GM23338 (cell line): Measurements from ENCODE around the gene SAPCD1. TPM values are rescaled to one million over a fixed set of nuclear protein-coding genes. Genes with fewer than 3 reads are reported as not detected.

Experiments used
- ATAC-seq: fragments of 200-7000 bp; cut with Tn5 transposase; 3 replicates; pipeline ENCODE4 v1.9.1; 2020
- DNase-seq: peaks from one replicate; pipeline ENCODE4 v3.0.0-alpha.2; 2015; ENCODE audit warnings: low spot score
- H2AFZ ChIP-seq: fragments of 200-600 bp; sonication (generic); 2 replicates; pipeline ENCODE4 v1.8.0; 2016; ENCODE audit warnings: antibody characterized with exemption, mild to moderate bottlenecking, moderate library complexity
- H3F3A ChIP-seq: fragments of 200-600 bp; sonication (generic); replicated peaks from 2 replicates; pipeline ENCODE4 v1.8.0; 2017; ENCODE audit warnings: antibody characterized with exemption, mixed run types, low read depth
- H3K27ac ChIP-seq: fragments of 200-600 bp; sonication (generic); 2 replicates; pipeline ENCODE4 v1.6.1; 2016; ENCODE audit warnings: low read depth
- H3K27me3 ChIP-seq: fragments of 200-600 bp; sonication (generic); 2 replicates; pipeline ENCODE4 v1.8.0; 2016; ENCODE audit warnings: mild to moderate bottlenecking, mixed run types, moderate library complexity; ENCODE audit not compliant: insufficient read depth
- H3K36me3 ChIP-seq: fragments of 200-600 bp; sonication (generic); 2 replicates; pipeline ENCODE4 v1.8.0; 2016; ENCODE audit warnings: mild to moderate bottlenecking; ENCODE audit not compliant: insufficient read depth
- H3K4me1 ChIP-seq: fragments of 200-600 bp; sonication (generic); 2 replicates; pipeline ENCODE4 v1.8.0; 2016; ENCODE audit warnings: mild to moderate bottlenecking, moderate library complexity; ENCODE audit not compliant: insufficient read depth
- H3K4me2 ChIP-seq: fragments of 200-600 bp; sonication (generic); 2 replicates; pipeline ENCODE4 v1.7.1; 2017; ENCODE audit warnings: mixed run types
- H3K4me3 ChIP-seq: fragments of 200-600 bp; sonication (generic); 2 replicates; pipeline ENCODE4 v1.6.1; 2016; ENCODE audit warnings: mixed run types
- H3K79me2 ChIP-seq: fragments of 200-600 bp; sonication (generic); replicated peaks from 2 replicates; pipeline ENCODE4 v1.8.0; 2017; ENCODE audit warnings: mild to moderate bottlenecking; ENCODE audit not compliant: insufficient read depth
- H3K9me2 ChIP-seq: fragments of 200-600 bp; sonication (generic); 2 replicates; pipeline ENCODE4 v1.8.0; 2017; ENCODE audit not compliant: insufficient read depth
- H4K20me1 ChIP-seq: fragments of 200-600 bp; sonication (generic); replicated peaks from 2 replicates; pipeline ENCODE4 v1.8.0; 2017; ENCODE audit warnings: mild to moderate bottlenecking; ENCODE audit not compliant: insufficient read depth
- H3K27ac Mint-ChIP-seq: 2 replicates; pipeline ENCODE4 v1.8.0; 2020; ENCODE audit warnings: inconsistent platforms, mild to moderate bottlenecking, moderate library complexity, mixed read lengths
- H3K27me3 Mint-ChIP-seq: 3 replicates; pipeline ENCODE4 v1.8.0; 2022; ENCODE audit warnings: low read depth, mild to moderate bottlenecking, moderate library complexity, mixed read lengths, inconsistent platforms; ENCODE audit not compliant: insufficient read depth, poor library complexity
- H3K36me3 Mint-ChIP-seq: 3 replicates; pipeline ENCODE4 v1.8.0; 2021; ENCODE audit warnings: low read depth, mild to moderate bottlenecking, inconsistent platforms, moderate library complexity, mixed read lengths
- H3K4me1 Mint-ChIP-seq: 3 replicates; pipeline ENCODE4 v1.8.0; 2020; ENCODE audit warnings: mild to moderate bottlenecking, inconsistent platforms, mixed read lengths
- H3K4me3 Mint-ChIP-seq: 3 replicates; pipeline ENCODE4 v1.8.0; 2021; ENCODE audit warnings: moderate library complexity, mild to moderate bottlenecking, inconsistent platforms, mixed read lengths
- H3K9me3 Mint-ChIP-seq: 3 replicates; pipeline ENCODE4 v1.8.0; 2020; ENCODE audit warnings: moderate library complexity, mild to moderate bottlenecking, inconsistent platforms, mixed read lengths
- CREB1 ChIP-seq: fragments of 250-450 bp; sonication (Bioruptor Pico); IDR thresholded peaks from 2 replicates; pipeline ENCODE4 v1.5.0; 2020; ENCODE audit warnings: low read depth, mild to moderate bottlenecking, moderate library complexity
- CTCF ChIP-seq, 2 experiments: fragments of 200-600 bp in 1 of 2; sonication (generic) in 1 of 2; conservative IDR thresholded peaks; 2 replicates each; pipeline versions ENCODE4 v1.5.1 to v1.6.1; 2016 to 2017; ENCODE audit warnings: antibody characterized with exemption in 2 of 2, low read depth in 2 of 2, mild to moderate bottlenecking in 2 of 2, moderate library complexity in 1 of 2
- EZH2 ChIP-seq: fragments of 200-600 bp; sonication (generic); IDR thresholded peaks from one replicate; pipeline ENCODE4 v1.8.0; 2017; ENCODE audit warnings: antibody characterized with exemption, mild to moderate bottlenecking, low read depth; ENCODE audit not compliant: unreplicated experiment
- EZH2phosphoT487 ChIP-seq: fragments of 200-600 bp; sonication (generic); IDR thresholded peaks from one replicate; pipeline ENCODE4 v1.8.1; 2018; ENCODE audit warnings: antibody characterized with exemption; ENCODE audit not compliant: unreplicated experiment
- JUNB ChIP-seq: IDR thresholded peaks from one replicate; pipeline ENCODE4 v1.6.1; 2016; ENCODE audit warnings: antibody characterized with exemption; ENCODE audit not compliant: unreplicated experiment
- NANOG ChIP-seq: IDR thresholded peaks from 2 replicates; pipeline ENCODE4 v1.6.1; 2016; ENCODE audit warnings: antibody characterized with exemption, borderline replicate concordance
- POLR2AphosphoS5 ChIP-seq: IDR thresholded peaks from 2 replicates; pipeline ENCODE4 v1.6.1; 2016; ENCODE audit warnings: antibody characterized with exemption, low read depth
- REST ChIP-seq: IDR thresholded peaks from one replicate; pipeline ENCODE4 v1.6.1; 2018; ENCODE audit warnings: antibody characterized with exemption; ENCODE audit not compliant: unreplicated experiment
- STAT1 ChIP-seq: IDR thresholded peaks from one replicate; pipeline ENCODE4 v1.6.1; 2016; ENCODE audit warnings: antibody characterized with exemption; ENCODE audit not compliant: unreplicated experiment
- ZNF114 ChIP-seq: fragments of 250-450 bp; sonication (Bioruptor Pico); IDR thresholded peaks from 2 replicates; pipeline ENCODE4 v1.5.0; 2020; ENCODE audit warnings: mild to moderate bottlenecking, moderate library complexity
- ZNF331 ChIP-seq: fragments of 250-450 bp; sonication (Bioruptor Pico); IDR thresholded peaks from 2 replicates; pipeline ENCODE4 v1.5.0; 2020; ENCODE audit warnings: low read depth, mild to moderate bottlenecking, moderate library complexity
- polyA plus RNA-seq: library from polyadenylated mRNA; unstranded; fragments of >200 nt; fragmentation: Nextera tagmentation; extraction: Ambion mirVana; gene quantifications from 2 replicates; pipeline ENCODE4 v1.2.1, GENCODE V29; 2016
- total RNA-seq: library from RNA; depleted of rRNA; stranded (reverse); fragments of >200 nt; shearing (Covaris generic); gene quantifications from 2 replicates; pipeline ENCODE4 v1.2.3, GENCODE V29; 2014
- TF ChIP-seq, protein P1 (sequence below): IDR thresholded peaks from 2 replicates; pipeline ENCODE4 v1.6.1; 2016; ENCODE audit warnings: antibody characterized with exemption
- TF ChIP-seq, protein P2 (sequence below): fragments of 250-450 bp; sonication (Bioruptor Pico); IDR thresholded peaks from 2 replicates; pipeline ENCODE4 v1.5.0; 2020; ENCODE audit warnings: mild to moderate bottlenecking, moderate library complexity

SAPCD1 gene
- total and polyA plus RNA-seq, 2 experiments from 2014 or later: 3.9 to 5.0 TPM

DNA sequence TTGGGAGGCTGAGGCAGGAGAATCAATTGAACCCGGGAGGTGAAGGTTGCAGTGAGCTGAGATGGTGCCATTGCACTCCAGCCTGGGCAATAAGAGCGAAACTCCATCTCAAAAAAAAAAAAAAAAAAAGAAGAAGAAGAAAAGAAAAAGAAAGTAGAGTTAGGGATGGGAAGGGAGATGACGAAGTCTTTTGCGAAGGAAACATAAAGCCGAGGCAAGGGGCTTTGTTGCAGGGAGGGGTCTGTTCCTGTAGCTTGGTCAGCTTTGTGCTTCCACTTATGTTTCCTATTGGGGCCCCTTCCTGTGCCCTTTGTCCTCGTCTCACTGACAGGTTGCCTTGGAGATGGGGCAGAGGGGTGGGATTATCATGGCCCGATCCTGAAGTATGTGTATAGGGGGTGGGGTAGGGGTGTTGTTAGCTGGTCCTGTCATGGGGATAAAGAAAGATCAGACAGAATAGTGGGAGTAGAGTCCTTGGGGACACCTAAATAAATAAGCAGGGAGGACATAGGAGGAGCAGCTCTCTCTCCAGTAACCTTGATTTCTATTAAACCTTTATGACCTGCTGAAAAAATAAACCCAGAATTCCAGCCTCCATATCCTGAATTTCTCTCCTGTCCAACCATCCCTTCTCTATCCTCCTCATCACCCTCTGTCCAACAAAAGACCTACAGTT lies 25.0 kb upstream of the SAPCD1 start:
- DNase-seq: peak; percentile 56
- no peak for TF ChIP-seq STAT1
- TF ChIP-seq CTCF (conservative IDR thresholded peaks at IDR 0.05; ENCODE audit: low read depth in 2 of 2): no peak
- TF ChIP-seq REST: no peak
- no peak for TF ChIP-seq EZH2
- TF ChIP-seq EZH2phosphoT487: no peak
- no peak for TF ChIP-seq ZNF114 (CRISPR knock-in tag)
- no peak for TF ChIP-seq JUNB
- no peak for TF ChIP-seq POLR2AphosphoS5
- TF ChIP-seq, protein P1, sequence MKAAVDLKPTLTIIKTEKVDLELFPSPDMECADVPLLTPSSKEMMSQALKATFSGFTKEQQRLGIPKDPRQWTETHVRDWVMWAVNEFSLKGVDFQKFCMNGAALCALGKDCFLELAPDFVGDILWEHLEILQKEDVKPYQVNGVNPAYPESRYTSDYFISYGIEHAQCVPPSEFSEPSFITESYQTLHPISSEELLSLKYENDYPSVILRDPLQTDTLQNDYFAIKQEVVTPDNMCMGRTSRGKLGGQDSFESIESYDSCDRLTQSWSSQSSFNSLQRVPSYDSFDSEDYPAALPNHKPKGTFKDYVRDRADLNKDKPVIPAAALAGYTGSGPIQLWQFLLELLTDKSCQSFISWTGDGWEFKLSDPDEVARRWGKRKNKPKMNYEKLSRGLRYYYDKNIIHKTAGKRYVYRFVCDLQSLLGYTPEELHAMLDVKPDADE: no peak
- no peak for TF ChIP-seq CREB1
- TF ChIP-seq NANOG: no peak
- no peak for TF ChIP-seq ZNF331 (CRISPR knock-in tag)
- TF ChIP-seq, protein P2, sequence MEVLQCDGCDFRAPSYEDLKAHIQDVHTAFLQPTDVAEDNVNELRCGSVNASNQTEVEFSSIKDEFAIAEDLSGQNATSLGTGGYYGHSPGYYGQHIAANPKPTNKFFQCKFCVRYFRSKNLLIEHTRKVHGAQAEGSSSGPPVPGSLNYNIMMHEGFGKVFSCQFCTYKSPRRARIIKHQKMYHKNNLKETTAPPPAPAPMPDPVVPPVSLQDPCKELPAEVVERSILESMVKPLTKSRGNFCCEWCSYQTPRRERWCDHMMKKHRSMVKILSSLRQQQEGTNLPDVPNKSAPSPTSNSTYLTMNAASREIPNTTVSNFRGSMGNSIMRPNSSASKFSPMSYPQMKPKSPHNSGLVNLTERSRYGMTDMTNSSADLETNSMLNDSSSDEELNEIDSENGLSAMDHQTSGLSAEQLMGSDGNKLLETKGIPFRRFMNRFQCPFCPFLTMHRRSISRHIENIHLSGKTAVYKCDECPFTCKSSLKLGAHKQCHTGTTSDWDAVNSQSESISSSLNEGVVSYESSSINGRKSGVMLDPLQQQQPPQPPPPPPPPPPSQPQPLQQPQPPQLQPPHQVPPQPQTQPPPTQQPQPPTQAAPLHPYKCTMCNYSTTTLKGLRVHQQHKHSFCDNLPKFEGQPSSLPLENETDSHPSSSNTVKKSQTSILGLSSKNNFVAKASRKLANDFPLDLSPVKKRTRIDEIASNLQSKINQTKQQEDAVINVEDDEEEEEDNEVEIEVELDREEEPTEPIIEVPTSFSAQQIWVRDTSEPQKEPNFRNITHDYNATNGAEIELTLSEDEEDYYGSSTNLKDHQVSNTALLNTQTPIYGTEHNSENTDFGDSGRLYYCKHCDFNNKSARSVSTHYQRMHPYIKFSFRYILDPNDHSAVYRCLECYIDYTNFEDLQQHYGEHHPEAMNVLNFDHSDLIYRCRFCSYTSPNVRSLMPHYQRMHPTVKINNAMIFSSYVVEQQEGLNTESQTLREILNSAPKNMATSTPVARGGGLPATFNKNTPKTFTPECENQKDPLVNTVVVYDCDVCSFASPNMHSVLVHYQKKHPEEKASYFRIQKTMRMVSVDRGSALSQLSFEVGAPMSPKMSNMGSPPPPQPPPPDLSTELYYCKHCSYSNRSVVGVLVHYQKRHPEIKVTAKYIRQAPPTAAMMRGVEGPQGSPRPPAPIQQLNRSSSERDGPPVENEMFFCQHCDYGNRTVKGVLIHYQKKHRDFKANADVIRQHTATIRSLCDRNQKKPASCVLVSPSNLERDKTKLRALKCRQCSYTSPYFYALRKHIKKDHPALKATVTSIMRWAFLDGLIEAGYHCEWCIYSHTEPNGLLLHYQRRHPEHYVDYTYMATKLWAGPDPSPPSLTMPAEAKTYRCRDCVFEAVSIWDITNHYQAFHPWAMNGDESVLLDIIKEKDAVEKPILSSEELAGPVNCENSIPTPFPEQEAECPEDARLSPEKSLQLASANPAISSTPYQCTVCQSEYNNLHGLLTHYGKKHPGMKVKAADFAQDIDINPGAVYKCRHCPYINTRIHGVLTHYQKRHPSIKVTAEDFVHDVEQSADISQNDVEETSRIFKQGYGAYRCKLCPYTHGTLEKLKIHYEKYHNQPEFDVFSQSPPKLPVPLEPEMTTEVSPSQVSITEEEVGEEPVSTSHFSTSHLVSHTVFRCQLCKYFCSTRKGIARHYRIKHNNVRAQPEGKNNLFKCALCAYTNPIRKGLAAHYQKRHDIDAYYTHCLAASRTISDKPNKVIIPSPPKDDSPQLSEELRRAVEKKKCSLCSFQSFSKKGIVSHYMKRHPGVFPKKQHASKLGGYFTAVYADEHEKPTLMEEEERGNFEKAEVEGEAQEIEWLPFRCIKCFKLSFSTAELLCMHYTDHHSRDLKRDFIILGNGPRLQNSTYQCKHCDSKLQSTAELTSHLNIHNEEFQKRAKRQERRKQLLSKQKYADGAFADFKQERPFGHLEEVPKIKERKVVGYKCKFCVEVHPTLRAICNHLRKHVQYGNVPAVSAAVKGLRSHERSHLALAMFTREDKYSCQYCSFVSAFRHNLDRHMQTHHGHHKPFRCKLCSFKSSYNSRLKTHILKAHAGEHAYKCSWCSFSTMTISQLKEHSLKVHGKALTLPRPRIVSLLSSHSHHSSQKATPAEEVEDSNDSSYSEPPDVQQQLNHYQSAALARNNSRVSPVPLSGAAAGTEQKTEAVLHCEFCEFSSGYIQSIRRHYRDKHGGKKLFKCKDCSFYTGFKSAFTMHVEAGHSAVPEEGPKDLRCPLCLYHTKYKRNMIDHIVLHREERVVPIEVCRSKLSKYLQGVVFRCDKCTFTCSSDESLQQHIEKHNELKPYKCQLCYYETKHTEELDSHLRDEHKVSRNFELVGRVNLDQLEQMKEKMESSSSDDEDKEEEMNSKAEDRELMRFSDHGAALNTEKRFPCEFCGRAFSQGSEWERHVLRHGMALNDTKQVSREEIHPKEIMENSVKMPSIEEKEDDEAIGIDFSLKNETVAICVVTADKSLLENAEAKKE (CRISPR knock-in tag): no peak
- no peak for ATAC-seq
- H3K27ac ChIP-seq: 0 out of 2 replicates have a peak overlapping the region, but pooled peaks have one; percentile 58
- peaks cover 27% of the 10 kb centered on the region for H3K79me2 ChIP-seq
- H3K4me2 ChIP-seq: peak overlapping the region; percentile 91
- Mint-ChIP-seq H3K4me3 (peak overlapping the region; percentile 92), H3K4me1 (peaks cover 45% of the 10 kb centered on the region), H3K27me3 (peaks cover 29% of the 10 kb centered on the region), H3K36me3 (peaks cover 36% of the 10 kb centered on the region), H3K27ac (no peak overlapping the region; the same call in 1 of the 2 replicates), H3K9me3 (no peaks in the 10 kb centered on the region; the same call in 2 of the 3 replicates)
- H3K36me3 ChIP-seq: peaks cover 14% of the 10 kb centered on the region
- no peaks in the 10 kb centered on the region for H3K9me2 ChIP-seq
- H3K4me1 ChIP-seq: peaks cover 42% of the 10 kb centered on the region
- H3K4me3 ChIP-seq: peak overlapping the region; percentile 96
- peaks cover 43% of the 10 kb centered on the region for H3F3A ChIP-seq
- H2AFZ ChIP-seq: peak overlapping the region; percentile 73; the same call in 1 of the 2 replicates
- H3K27me3 ChIP-seq: no peaks in the 10 kb centered on the region
- 0 out of 2 replicates have a peak, but pooled peaks cover 11% of the 10 kb centered on the region for H4K20me1 ChIP-seq
